CD14-positive monocyte (primary cell): Measurements from ENCODE around the gene GSTT4. TPM values are rescaled to one million over a fixed set of nuclear protein-coding genes. Genes with fewer than 3 reads are reported as not detected.

ENCODE experiments used
- DNase-seq, 3 donors: peaks; one replicate each; pipeline ENCODE4 v3.0.0-alpha.2; 2011 to 2022
- H2AFZ ChIP-seq: 2 replicates; pipeline ENCODE4 v1.6.0; 2012; ENCODE audit warnings: mild to moderate bottlenecking, low read depth, low read length, inconsistent platforms; ENCODE audit not compliant: insufficient read depth, poor library complexity, severe bottlenecking
- H3K27ac ChIP-seq, 2 donors: 1 replicate in 1 of 2; 2 replicates in 1 of 2; pipeline ENCODE4 v1.5.1; 2012 to 2013; ENCODE audit warnings: low read length in 2 of 2, control low read depth in 1 of 2, inconsistent platforms in 1 of 2, low read depth in 1 of 2, mild to moderate bottlenecking in 1 of 2
- H3K27me3 ChIP-seq, 2 donors: one replicate each; pipeline versions ENCODE4 v1.6.0 to v1.6.1; 2011 to 2013; ENCODE audit warnings: low read length in 2 of 2; ENCODE audit not compliant: control insufficient read depth in 2 of 2, insufficient read depth in 2 of 2
- H3K36me3 ChIP-seq, 2 donors: replicated peaks in 1 of 2; 1 replicate in 1 of 2; 2 replicates in 1 of 2; pipeline versions ENCODE4 v1.5.1 to v1.6.1; 2012 to 2013; ENCODE audit warnings: low read length in 2 of 2, control low read depth in 1 of 2, inconsistent platforms in 1 of 2, mild to moderate bottlenecking in 1 of 2; ENCODE audit not compliant: insufficient read depth in 2 of 2, control insufficient read depth in 1 of 2
- H3K4me1 ChIP-seq, 2 donors: 1 replicate in 1 of 2; 2 replicates in 1 of 2; pipeline versions ENCODE4 v1.5.1 to v1.6.1; 2012 to 2013; ENCODE audit warnings: low read length in 2 of 2, control low read depth in 1 of 2, inconsistent platforms in 1 of 2, mild to moderate bottlenecking in 1 of 2, moderate library complexity in 1 of 2; ENCODE audit not compliant: insufficient read depth in 2 of 2, control insufficient read depth in 1 of 2
- H3K4me2 ChIP-seq: replicated peaks from 2 replicates; pipeline ENCODE3; 2012; ENCODE audit warnings: low read length, moderate library complexity, mild to moderate bottlenecking; ENCODE audit not compliant: poor library complexity, severe bottlenecking; ENCODE audit errors: extremely low read depth
- H3K4me3 ChIP-seq, 3 experiments: fragments of 200-600 bp in 1 of 3; sonication (generic) in 1 of 3; replicated peaks in 1 of 3; 1 replicate in 2 of 3; 2 replicates in 1 of 3; pipeline ENCODE4 v1.5.1; 2011 to 2013; ENCODE audit warnings: low read length in 3 of 3, mild to moderate bottlenecking in 3 of 3, control low read depth in 2 of 3, low read depth in 2 of 3, inconsistent platforms in 1 of 3, moderate library complexity in 1 of 3
- H3K79me2 ChIP-seq: 2 replicates; pipeline ENCODE4 v1.6.0; 2012; ENCODE audit warnings: mild to moderate bottlenecking, control low read depth, inconsistent platforms, low read length, moderate library complexity; ENCODE audit not compliant: insufficient read depth
- H3K9ac ChIP-seq: 2 replicates; pipeline ENCODE4 v1.6.0; 2017; ENCODE audit warnings: low read length, mild to moderate bottlenecking; ENCODE audit not compliant: insufficient read depth, poor library complexity, severe bottlenecking
- H3K9me3 ChIP-seq, 2 donors: replicated peaks in 1 of 2; 1 replicate in 1 of 2; 2 replicates in 1 of 2; pipeline versions ENCODE4 v1.5.1 to v1.6.1; 2012 to 2013; ENCODE audit warnings: low read length in 2 of 2, control low read depth in 1 of 2; ENCODE audit not compliant: control insufficient read depth in 1 of 2, insufficient read depth in 1 of 2
- H4K20me1 ChIP-seq: 2 replicates; pipeline ENCODE4 v1.6.0; 2012; ENCODE audit warnings: mild to moderate bottlenecking, low read length, control low read depth, moderate library complexity; ENCODE audit not compliant: insufficient read depth
- H3K27ac Mint-ChIP-seq, 7 donors: one replicate each; pipeline ENCODE4 v1.8.0; 2020; ENCODE audit warnings: mild to moderate bottlenecking in 7 of 7, mixed read lengths in 7 of 7, moderate library complexity in 6 of 7, inconsistent platforms in 2 of 7
- H3K27me3 Mint-ChIP-seq, 3 donors: one replicate each; pipeline ENCODE4 v1.8.0; 2021 to 2022; ENCODE audit warnings: low read depth in 3 of 3, mild to moderate bottlenecking in 3 of 3, mixed read lengths in 3 of 3, moderate library complexity in 3 of 3, inconsistent platforms in 1 of 3
- H3K36me3 Mint-ChIP-seq, 2 donors: one replicate each; pipeline ENCODE4 v1.8.0; 2020; ENCODE audit warnings: mixed read lengths in 2 of 2, inconsistent platforms in 1 of 2, mild to moderate bottlenecking in 1 of 2
- H3K4me1 Mint-ChIP-seq: one replicate; pipeline ENCODE4 v1.8.0; 2020; ENCODE audit warnings: mild to moderate bottlenecking, mixed read lengths
- H3K4me3 Mint-ChIP-seq, 2 donors: one replicate each; pipeline ENCODE4 v1.8.0; 2020; ENCODE audit warnings: mild to moderate bottlenecking in 2 of 2, mixed read lengths in 2 of 2, moderate library complexity in 1 of 2
- H3K9me3 Mint-ChIP-seq, 7 donors: one replicate each; pipeline ENCODE4 v1.8.0; 2020 to 2022; ENCODE audit warnings: mixed read lengths in 7 of 7, mild to moderate bottlenecking in 6 of 7, moderate library complexity in 6 of 7, inconsistent platforms in 2 of 7
- WGBS: methylation state at CpG from one replicate; pipeline ENCODE4 v1.1.5; 2013; ENCODE audit warnings: missing lambda C conversion rate; ENCODE audit not compliant: insufficient coverage; 5-methylcytosine and 5-hydroxymethylcytosine counted together
- intact Hi-C, 2 donors: fragments of 100-400 bp; cut with micrococcal nuclease; formaldehyde crosslinking; loops; one replicate each; pipeline versions ENCODE4 v1.15.0 to v1.15.1; 2023
- polyA plus RNA-seq, 3 donors: library from polyadenylated mRNA; depleted of rRNA in 1 of 3; unstranded in 2 of 3; stranded (reverse) in 1 of 3; fragments of 300-500 nt in 2 of 3; fragments of >200 nt in 1 of 3; fragmentation: Illumina TruSeq in 2 of 3; gene quantifications; 1 replicate in 2 of 3; 2 replicates in 1 of 3; pipeline ENCODE4 v1.2.3, GENCODE V29; 2012 to 2021
- TF ChIP-seq, protein P1 (sequence below): fragments of 200-600 bp; IDR thresholded peaks from one replicate; pipeline ENCODE4 v1.8.0; 2022; ENCODE audit warnings: antibody characterized with exemption, mild to moderate bottlenecking

GSTT4 gene
- polyA plus RNA-seq, 3 donors: not detected

GRCh38 chr22:24053481-24054226, 48.4 kb upstream of the GSTT4 start:
- 61% methylated on average over 9 of the region's 10 CpGs for WGBS
- Histone ChIP-seq H3K9me3 (no peaks in the 10 kb centered on the region), H2AFZ (no peak overlapping the region), H3K79me2 (no peaks in the 10 kb centered on the region), H3K4me1 (peaks cover 7% of the 10 kb centered on the region in 2 donors), H3K4me3 (no peak overlapping the region), H3K9ac (no peak overlapping the region), H3K27me3 (no peaks in the 10 kb centered on the region), H3K4me2 (no peak overlapping the region), H3K36me3 (peaks cover 63 to 86% of the 10 kb centered on the region in 2 donors), H4K20me1 (no peaks in the 10 kb centered on the region), H3K27ac (peak overlapping the region; percentile 16 to 59)
- Mint-ChIP-seq H3K27me3 (peaks cover 0 to 3% (median 0%) of the 10 kb centered on the region in 3 donors), H3K27ac (peak overlapping the region; percentile 15 to 86 (median 47)), H3K4me3 (no peak overlapping the region), H3K4me1 (peaks cover 10% of the 10 kb centered on the region), H3K36me3 (peaks cover 74 to 89% of the 10 kb centered on the region in 2 donors), H3K9me3 (peaks cover 0 to 3% (median 0%) of the 10 kb centered on the region in 7 donors)
- intact Hi-C loops: no loop called here
- no peak for DNase-seq
- TF ChIP-seq, protein P1, sequence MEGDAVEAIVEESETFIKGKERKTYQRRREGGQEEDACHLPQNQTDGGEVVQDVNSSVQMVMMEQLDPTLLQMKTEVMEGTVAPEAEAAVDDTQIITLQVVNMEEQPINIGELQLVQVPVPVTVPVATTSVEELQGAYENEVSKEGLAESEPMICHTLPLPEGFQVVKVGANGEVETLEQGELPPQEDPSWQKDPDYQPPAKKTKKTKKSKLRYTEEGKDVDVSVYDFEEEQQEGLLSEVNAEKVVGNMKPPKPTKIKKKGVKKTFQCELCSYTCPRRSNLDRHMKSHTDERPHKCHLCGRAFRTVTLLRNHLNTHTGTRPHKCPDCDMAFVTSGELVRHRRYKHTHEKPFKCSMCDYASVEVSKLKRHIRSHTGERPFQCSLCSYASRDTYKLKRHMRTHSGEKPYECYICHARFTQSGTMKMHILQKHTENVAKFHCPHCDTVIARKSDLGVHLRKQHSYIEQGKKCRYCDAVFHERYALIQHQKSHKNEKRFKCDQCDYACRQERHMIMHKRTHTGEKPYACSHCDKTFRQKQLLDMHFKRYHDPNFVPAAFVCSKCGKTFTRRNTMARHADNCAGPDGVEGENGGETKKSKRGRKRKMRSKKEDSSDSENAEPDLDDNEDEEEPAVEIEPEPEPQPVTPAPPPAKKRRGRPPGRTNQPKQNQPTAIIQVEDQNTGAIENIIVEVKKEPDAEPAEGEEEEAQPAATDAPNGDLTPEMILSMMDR: no peak

GRCh38 chr22:24051568-24051967, 46.3 kb upstream of the GSTT4 start:
- H3K4me1 Mint-ChIP-seq: peaks cover 10% of the 10 kb centered on the region
- Histone ChIP-seq H3K36me3 (peaks cover 62 to 86% of the 10 kb centered on the region in 2 donors), H3K4me1 (peaks cover 7% of the 10 kb centered on the region in 2 donors), H2AFZ (no peak overlapping the region), H3K9me3 (no peaks in the 10 kb centered on the region), H3K9ac (no peak overlapping the region), H3K27me3 (no peaks in the 10 kb centered on the region), H3K27ac (no peak overlapping the region), H4K20me1 (no peaks in the 10 kb centered on the region), H3K4me3 (no peak overlapping the region), H3K79me2 (no peaks in the 10 kb centered on the region), H3K4me2 (no peak overlapping the region)
- H3K27ac Mint-ChIP-seq: peak overlapping the region in 1 of 7 donors; percentile 33
- no peak for DNase-seq
- peaks cover 0 to 3% (median 0%) of the 10 kb centered on the region in 3 donors for H3K27me3 Mint-ChIP-seq
- intact Hi-C loops: no loop called here
- WGBS: 100% methylated on average over 3 of the region's 4 CpGs
- no peak overlapping the region for H3K4me3 Mint-ChIP-seq
- peaks cover 0 to 3% (median 0%) of the 10 kb centered on the region in 7 donors for H3K9me3 Mint-ChIP-seq
- peaks cover 67 to 83% of the 10 kb centered on the region in 2 donors for H3K36me3 Mint-ChIP-seq
- TF ChIP-seq, protein P1: no peak
